ENCODE results near the gene SLC12A7. TPM values are rescaled to one million over a fixed set of nuclear protein-coding genes. Genes with fewer than 3 reads are reported as not detected.
"Not testable (repeated sequence)": the region's sequence is repeated elsewhere in the genome, so short reads cannot be mapped to it uniquely, and the experiment has no call there.

Gene SLC12A7
- total RNA-seq, 1 donor from 2014 or later, result 127 TPM

GRCh38 chr5:1068895-1069719 lies 42.8 kb downstream of the SLC12A7 start:
- DNase-seq (ENCODE audit: low spot score), result no peak

DNA sequence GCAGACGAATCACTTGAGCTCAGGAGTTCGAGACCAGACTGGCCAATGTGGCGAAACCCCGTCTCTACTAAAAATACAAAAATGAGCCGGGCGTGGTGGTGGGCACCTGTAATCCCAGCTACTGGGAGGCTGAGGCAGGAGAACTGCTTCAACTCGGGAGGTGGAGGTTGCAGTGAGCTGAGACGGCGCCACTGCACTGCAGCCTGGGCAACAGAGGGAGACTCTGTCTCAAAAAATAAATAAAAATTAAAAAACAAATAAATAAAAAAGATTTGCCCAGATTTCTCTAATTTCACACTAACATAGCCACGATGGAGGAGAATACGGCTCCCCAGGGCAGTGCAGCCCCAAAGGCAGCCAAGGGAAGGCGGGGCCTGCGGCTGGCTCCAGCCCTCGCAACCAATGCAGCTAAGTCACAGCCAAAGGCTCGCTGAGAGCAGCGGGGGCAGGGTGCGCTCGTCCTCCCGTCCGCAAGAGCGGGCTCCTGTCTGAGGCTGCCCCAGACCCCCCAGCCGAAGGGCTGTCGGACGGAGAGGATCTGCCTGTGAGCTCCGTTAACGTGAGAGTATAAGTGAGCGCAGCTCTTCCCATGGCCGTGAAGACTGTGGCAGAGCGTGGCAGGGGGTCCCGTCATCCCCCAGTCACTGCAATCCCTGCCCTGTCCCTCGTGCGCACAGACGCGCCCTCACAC lies 43.5 kb downstream of the SLC12A7 start:
- intact Hi-C loops (cut with DNase I), result no loop called here
- no peak for DNase-seq (ENCODE audit: low spot score)

More at GRCh38 chr5:1068895-1069719, 42.8 kb downstream of the SLC12A7 start:
- intact Hi-C loops (cut with DNase I), result no loop called here

DNA sequence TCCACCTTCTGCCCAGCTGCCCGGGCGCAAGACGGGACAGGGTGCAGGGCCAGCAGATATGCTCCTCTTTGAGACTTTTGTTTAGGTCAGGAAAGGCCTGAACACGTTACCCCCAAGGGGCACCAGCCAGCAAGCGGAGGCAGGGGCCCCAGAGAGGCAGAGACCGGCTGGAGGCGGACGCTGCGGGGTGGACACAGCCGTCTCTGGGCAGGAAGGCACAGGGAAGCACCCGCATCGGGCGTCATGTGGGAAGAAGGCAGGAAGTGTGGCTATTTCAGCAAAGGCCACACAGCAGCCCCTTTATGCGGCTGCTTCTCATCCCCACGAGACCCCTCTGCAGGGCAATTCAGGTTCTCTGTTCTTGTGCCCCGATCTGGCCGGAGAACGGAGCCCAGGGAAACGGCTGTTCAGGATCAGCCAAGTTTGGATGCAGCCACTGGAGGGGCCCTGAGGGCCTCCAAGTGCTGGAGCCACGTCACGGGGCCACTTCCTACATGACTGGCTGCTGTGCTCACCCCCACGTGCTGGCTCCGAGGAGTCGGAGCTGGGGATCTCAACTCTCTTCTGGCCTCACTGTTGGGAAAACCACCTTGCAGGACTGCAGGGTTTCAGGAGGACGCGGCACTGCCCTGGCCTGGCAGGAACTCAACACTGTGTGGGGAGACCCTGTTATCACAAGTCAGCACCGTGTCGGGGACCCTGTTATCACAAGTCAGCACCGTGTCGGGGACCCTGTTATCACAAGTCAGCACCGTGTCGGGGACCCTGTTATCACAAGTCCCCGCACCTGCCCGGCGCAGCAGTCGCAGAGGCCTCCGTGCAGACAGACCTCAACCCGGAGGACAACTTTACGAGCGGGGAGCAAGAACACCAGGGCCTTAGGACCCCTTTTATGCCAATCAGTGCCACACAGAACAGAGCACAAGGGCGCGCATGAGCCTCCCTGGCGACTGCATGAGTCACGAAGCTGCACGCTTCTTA lies 44.4 kb downstream of the SLC12A7 start:
- intact Hi-C loops (cut with DNase I), result no loop called here
- no peak for DNase-seq (ENCODE audit: low spot score)

GRCh38 chr5:1066676-1067075 lies 45.2 kb downstream of the SLC12A7 start:
- intact Hi-C loops (cut with DNase I), result no loop called here
- DNase-seq (ENCODE audit: low spot score), result no peak

- DNase-seq (ENCODE audit: low spot score), result no peak
- intact Hi-C loops (cut with DNase I), result no loop called here
Measured at GRCh38 chr5:1065891-1066650, 45.8 kb downstream of the SLC12A7 start.

- no peak for DNase-seq (ENCODE audit: low spot score)
- intact Hi-C loops (cut with DNase I), result no loop called here
Measured at GRCh38 chr5:1065143-1065750, 46.6 kb downstream of the SLC12A7 start.

- DNase-seq (ENCODE audit: low spot score), result no peak
- intact Hi-C loops (cut with DNase I), result no loop called here
Measured at GRCh38 chr5:1064383-1065142, 47.3 kb downstream of the SLC12A7 start.

- no peak for DNase-seq (ENCODE audit: low spot score)
- intact Hi-C loops (cut with DNase I), result no loop called here
Measured at GRCh38 chr5:1063661-1064382, 48.0 kb downstream of the SLC12A7 start.

DNA sequence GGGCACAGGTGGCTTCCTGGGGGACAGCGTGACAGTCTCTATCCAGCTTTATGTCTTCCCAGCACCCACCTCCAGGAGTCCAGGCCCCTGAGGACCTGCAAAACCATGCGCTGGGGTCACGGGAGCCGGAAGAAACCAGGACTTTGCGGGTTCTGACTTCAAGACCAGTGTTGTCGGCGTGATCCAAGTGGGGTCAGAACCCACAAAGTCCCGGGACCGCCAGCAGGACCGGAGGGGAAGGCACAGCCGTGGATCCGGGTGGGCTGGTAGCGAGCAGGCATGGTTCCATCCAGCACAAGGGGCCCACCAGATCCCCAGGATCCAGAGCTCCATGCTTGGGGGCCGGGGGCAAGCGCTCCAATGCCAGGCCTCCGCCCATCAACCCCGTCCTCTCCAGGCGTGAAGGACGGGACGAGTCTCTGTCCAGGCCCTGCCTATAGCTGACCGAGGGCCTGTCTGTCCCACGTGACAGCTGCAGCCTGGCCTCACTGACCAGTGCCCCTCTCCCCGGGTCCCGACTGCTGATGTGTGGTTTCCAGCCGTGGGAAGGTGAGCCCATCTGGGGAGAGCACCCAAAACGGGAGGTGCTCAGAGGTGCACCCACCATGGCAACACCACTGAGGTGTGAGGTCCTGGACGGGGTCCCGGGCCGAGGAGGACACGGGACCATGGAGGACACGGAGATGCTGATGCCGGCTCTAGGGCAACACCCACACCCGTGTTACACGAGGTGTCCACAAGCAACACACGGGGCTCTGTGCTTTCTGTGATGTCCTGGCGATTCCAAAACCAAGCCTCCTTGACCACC lies 48.9 kb downstream of the SLC12A7 start:
- intact Hi-C loops (cut with DNase I), result no loop called here

GRCh38 chr5:1061916-1062315 lies 49.9 kb downstream of the SLC12A7 start:
- intact Hi-C loops (cut with DNase I), result no loop called here
- DNase-seq (ENCODE audit: low spot score), result no peak

More for the DNA sequence above, 48.9 kb downstream of the SLC12A7 start:
- DNase-seq (ENCODE audit: low spot score), result no peak

- DNase-seq (ENCODE audit: low spot score); intact Hi-C loops (cut with DNase I): not testable (repeated sequence)
Measured at GRCh38 chr5:1061292-1061691, 50.6 kb downstream of the SLC12A7 start.

DNA sequence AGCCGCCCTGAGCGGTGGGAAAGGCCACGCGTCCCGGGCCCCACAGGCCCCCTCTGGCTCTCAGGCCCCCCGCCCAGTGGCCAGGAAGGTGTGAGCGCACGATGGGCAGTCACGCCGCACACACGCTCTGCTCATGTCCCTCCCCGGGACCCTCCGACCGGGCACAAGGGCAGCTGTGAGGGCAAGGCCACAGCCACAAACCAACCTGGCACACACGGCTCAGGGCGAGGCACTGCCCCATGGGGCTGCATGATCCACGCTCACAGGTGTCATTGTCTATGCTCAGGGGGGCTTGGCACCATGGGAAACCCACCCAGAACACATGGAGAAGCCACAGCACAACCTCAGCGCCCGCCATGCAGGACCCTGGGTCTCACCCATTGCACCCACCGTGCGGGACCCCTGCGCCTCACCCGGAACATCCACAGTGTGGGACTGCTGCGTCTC lies 51.3 kb downstream of the SLC12A7 start:
- DNase-seq (ENCODE audit: low spot score), result no peak
- intact Hi-C loops (cut with DNase I), result no loop called here

DNA sequence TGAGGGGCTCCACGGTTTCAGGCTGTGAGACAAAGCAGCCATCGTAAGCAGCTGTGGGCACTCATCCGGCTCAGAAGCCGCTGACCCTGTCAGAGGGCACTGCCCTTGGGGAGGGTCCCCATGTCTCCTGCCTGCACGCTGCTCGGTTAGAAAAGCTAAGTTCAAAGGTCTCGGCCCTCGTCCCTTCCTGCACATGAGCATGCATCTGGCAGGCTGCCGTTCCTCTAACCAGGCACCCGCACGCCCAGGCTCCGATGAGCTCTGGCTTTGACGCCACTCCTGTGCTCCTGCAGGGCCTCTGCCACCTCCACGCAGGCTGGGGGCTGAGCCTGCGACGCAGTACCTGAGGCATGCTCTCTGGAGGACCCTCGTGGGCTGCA lies 52.0 kb downstream of the SLC12A7 start:
- intact Hi-C loops (cut with DNase I), result no loop called here
- DNase-seq (ENCODE audit: low spot score), result no peak

DNA sequence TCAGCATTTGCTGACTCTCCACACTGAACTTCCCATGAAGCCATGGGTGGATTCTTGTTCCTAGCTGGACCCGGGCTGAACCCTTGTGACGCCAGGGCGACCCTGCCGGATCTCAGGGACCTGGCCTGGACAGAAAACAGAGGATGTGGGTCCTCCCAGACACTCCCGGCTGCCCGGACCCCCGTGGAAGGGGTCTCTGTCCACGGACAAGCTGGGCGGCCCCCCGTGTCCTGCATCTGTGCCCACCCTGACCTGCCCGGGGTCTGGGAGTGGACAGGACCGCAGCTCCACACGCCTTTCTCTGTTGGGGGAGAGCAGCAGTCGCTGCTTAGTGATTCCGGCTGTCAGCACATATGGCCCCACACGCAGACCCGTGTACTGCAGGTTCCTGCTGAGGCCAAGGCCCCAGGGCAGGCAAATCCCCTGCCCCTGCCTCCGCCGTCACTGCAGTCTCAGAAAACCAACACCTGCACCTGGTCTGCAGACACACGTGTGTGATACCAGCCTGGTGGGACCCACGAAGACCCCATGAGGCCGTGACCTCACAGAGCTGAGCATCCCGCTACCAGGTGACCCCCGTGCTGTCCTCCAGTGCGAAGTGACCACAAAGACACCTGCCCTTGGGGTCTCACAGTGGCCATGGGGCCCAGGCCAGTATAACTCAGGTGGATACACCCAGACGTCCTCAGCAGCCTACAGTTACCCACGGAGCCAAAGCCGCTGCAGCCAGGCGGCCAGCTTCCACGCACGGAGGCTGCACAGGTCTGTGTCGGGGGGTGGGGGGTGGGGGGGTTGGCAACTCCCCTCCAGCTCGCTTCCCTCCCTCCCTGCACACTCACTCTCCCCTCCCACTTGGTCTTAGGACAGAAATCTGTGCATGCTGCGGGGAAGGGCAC lies 52.6 kb downstream of the SLC12A7 start:
- intact Hi-C loops (cut with DNase I), result no loop called here
- no peak for DNase-seq (ENCODE audit: low spot score)

DNA sequence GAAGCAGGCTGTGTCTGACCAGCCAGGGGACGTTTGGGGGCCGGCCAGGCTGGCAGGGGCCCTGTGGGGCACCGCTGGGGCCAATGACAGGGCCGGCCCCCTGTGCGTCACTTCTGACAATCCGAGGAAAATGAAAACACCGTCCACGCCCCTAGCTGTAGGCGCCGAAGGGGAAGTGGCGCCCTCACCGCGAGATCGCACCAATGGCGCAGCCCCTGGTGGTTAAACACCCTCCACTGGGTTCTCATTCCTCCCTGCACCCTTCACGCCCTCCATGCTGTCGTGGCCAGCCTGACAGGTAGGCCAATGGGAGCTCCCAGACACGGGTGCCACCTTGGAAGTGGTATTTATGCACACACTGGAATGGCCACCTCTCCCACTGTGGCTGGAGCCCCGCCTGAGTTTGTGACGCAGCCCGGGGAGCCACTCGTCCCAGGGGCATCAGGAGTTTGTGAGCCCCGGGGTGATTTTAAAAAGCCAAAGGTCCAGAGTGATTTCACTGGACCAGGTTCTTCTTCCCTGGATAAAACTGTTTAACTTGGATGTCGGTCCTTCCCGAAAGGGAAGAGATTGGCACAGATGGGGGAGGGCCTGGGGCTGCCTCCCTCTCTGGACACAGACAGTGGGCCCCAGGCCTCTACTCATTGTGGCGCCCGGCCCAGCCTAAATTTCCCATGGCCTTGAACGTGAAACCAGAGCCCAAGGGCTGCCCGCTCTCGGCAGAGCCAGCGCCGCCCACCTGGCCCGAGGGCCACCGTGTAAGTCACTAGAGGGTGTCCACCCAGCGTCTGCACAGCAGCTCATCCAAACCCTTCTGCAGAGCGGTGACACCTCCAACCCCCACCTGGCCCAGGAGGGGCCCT lies 53.5 kb downstream of the SLC12A7 start:
- DNase-seq (ENCODE audit: low spot score), result no peak
- intact Hi-C loops (cut with DNase I), result no loop called here
